Panc1 (cell line): ENCODE results near the gene RBM14. TPM values are rescaled to one million over a fixed set of nuclear protein-coding genes. Genes with fewer than 3 reads are reported as not detected.
A peak's percentile ranks its signal among the peaks of the same experiment; 100 is the strongest.

Source experiments
- ATAC-seq: fragments of 200-7000 bp; cut with Tn5 transposase; 2 replicates; pipeline ENCODE4 v1.9.1; 2020; ENCODE audit warnings: mild to moderate bottlenecking, moderate library complexity
- BruUV-seq: library from RNA; stranded (reverse); fragments of 400-500 nt; replicated peaks from 2 replicates; lab custom pipeline; 2021; lab: Mats Ljungman, UMichigan
- CTCF ChIA-PET: fragments of 300-600 bp; sonication (Branson Sonifier 250); formaldehyde crosslinking; loops from one replicate; lab custom pipeline; 2022; ENCODE audit warnings: antibody characterized with exemption; lab: Charles Lee
- POLR2A ChIA-PET: fragments of 300-600 bp; sonication (Branson Sonifier 250); formaldehyde crosslinking; loops from one replicate; lab custom pipeline; 2022; ENCODE audit warnings: antibody characterized with exemption; lab: Charles Lee
- DNase-seq: peaks from one replicate; pipeline ENCODE4 v3.0.0-alpha.2; 2010; ENCODE audit warnings: low read depth, low spot score
- H3K27ac ChIP-seq: 2 replicates; pipeline ENCODE4 v1.5.1; 2011; ENCODE audit warnings: mild to moderate bottlenecking, low read length, inconsistent platforms
- H3K27me3 ChIP-seq: fragments of 200-500 bp; sonication (Bioruptor generic); 2 replicates; pipeline ENCODE4 v1.6.0; 2014; ENCODE audit warnings: low read length, inconsistent platforms; ENCODE audit not compliant: control insufficient read depth, insufficient read depth
- H3K36me3 ChIP-seq: fragments of 200-500 bp; sonication (Bioruptor generic); 2 replicates; pipeline ENCODE4 v1.5.1; 2014; ENCODE audit warnings: inconsistent platforms, mild to moderate bottlenecking, low read length, moderate library complexity; ENCODE audit not compliant: control insufficient read depth, insufficient read depth
- H3K4me1 ChIP-seq: 2 replicates; pipeline ENCODE4 v1.5.1; 2011; ENCODE audit warnings: inconsistent platforms, mild to moderate bottlenecking, low read length, moderate library complexity; ENCODE audit not compliant: control insufficient read depth, insufficient read depth
- H3K4me3 ChIP-seq, 2 experiments: 2 replicates each; pipeline ENCODE4 v1.5.1; 2011 to 2012; ENCODE audit warnings: low read depth in 2 of 2, low read length in 2 of 2, mild to moderate bottlenecking in 2 of 2, inconsistent platforms in 1 of 2, moderate library complexity in 1 of 2
- H3K9me3 ChIP-seq: fragments of 200-500 bp; sonication (Bioruptor generic); 2 replicates; pipeline ENCODE4 v1.5.1; 2014; ENCODE audit warnings: low read depth, mild to moderate bottlenecking, inconsistent platforms, low read length, moderate library complexity; ENCODE audit not compliant: control insufficient read depth, insufficient read depth
- CTCF ChIP-seq: fragments of 450-650 bp; IDR thresholded peaks from 2 replicates; pipeline ENCODE4 v1.5.1; 2017; ENCODE audit warnings: mild to moderate bottlenecking
- POLR2AphosphoS5 ChIP-seq: IDR thresholded peaks from 2 replicates; pipeline ENCODE4 v1.6.1; 2012; ENCODE audit warnings: mild to moderate bottlenecking, low read depth, low read length, moderate library complexity
- REST ChIP-seq, 2 experiments: IDR thresholded peaks; 2 replicates each; pipeline ENCODE4 v1.6.1; 2011 to 2012; ENCODE audit warnings: low read depth in 2 of 2, control low read depth in 1 of 2, low read length in 1 of 2, mild to moderate bottlenecking in 1 of 2, moderate library complexity in 1 of 2; ENCODE audit not compliant: insufficient read depth in 1 of 2
- SIN3A ChIP-seq: IDR thresholded peaks from 2 replicates; pipeline ENCODE4 v1.6.1; 2012; ENCODE audit warnings: low read depth, mild to moderate bottlenecking, low read length, moderate library complexity, borderline replicate concordance; ENCODE audit not compliant: insufficient read depth
- TCF7L2 ChIP-seq: IDR thresholded peaks from 2 replicates; pipeline ENCODE4 v1.6.1; 2011; ENCODE audit warnings: mild to moderate bottlenecking, low read depth, low read length, inconsistent platforms
- in situ Hi-C: cut with HindIII; loops from 2 replicates; pipeline ENCODE4 v1.10.0; 2016; ENCODE audit warnings: low sequenced_read_pairs, low pct_unique_long_range_greater_than_20kb
- intact Hi-C: fragments of 100-400 bp; cut with micrococcal nuclease; formaldehyde crosslinking; loops from one replicate; pipeline ENCODE4 v1.10.0; 2022; ENCODE audit not compliant: unreplicated experiment
- total RNA-seq: library from RNA; stranded (reverse); gene quantifications from one replicate; pipeline ENCODE4 v1.2.1, GENCODE V29; 2021; ENCODE audit not compliant: unreplicated experiment

Gene RBM14
- total RNA-seq, 1 experiment from 2014 or later, result 93.9 TPM

- H3K36me3 ChIP-seq, result peaks cover 32% of the 10 kb centered on the region
- POLR2A ChIA-PET, result no interaction called here
Observed at GRCh38 chr11:66649903-66650302, 33.5 kb downstream of the RBM14 start.

GRCh38 chr11:66651016-66651415 is 34.6 kb downstream of the RBM14 start:
- Histone ChIP-seq H3K36me3 (peaks cover 23% of the 10 kb centered on the region), H3K27me3 (no peaks in the 10 kb centered on the region), H3K9me3 (no peaks in the 10 kb centered on the region), H3K4me1 (no peaks in the 10 kb centered on the region), H3K27ac (no peak overlapping the region), H3K4me3 (no peak overlapping the region)
- DNase-seq (no peak), ATAC-seq (peak; percentile 33)
- TF ChIP-seq SIN3A (no peak), CTCF (no peak), POLR2AphosphoS5 (peak; percentile 47; the same call in 1 of the 2 replicates)
- ChIA-PET CTCF (no interaction called here), POLR2A (no interaction called here)
- BruUV-seq, result no TSS peak
- in situ Hi-C loops, result no loop called here
- intact Hi-C loops, result no loop called here

More at GRCh38 chr11:66649903-66650302, 33.5 kb downstream of the RBM14 start:
- TF ChIP-seq CTCF, result no peak
- H3K27me3 ChIP-seq, result no peaks in the 10 kb centered on the region
- H3K27ac ChIP-seq, result no peak overlapping the region
- in situ Hi-C loops, result no loop called here
- ATAC-seq (no peak), DNase-seq (no peak)
- H3K4me3 ChIP-seq, result no peak overlapping the region
- intact Hi-C loops, result no loop called here
- H3K9me3 ChIP-seq, result no peaks in the 10 kb centered on the region
- H3K4me1 ChIP-seq, result peaks cover 4% of the 10 kb centered on the region
- CTCF ChIA-PET, result no interaction called here
- no TSS peak for BruUV-seq

GRCh38 chr11:66652651-66653050 is 36.2 kb downstream of the RBM14 start:
- Histone ChIP-seq H3K4me1 (no peaks in the 10 kb centered on the region), H3K27ac (no peak overlapping the region), H3K36me3 (peaks cover 10% of the 10 kb centered on the region), H3K9me3 (no peaks in the 10 kb centered on the region), H3K4me3 (no peak overlapping the region), H3K27me3 (no peaks in the 10 kb centered on the region)
- intact Hi-C loops (no loop called here), in situ Hi-C loops (no loop called here)
- TF ChIP-seq TCF7L2 (no peak), SIN3A (no peak), CTCF (no peak), POLR2AphosphoS5 (no peak; the same call in 1 of the 2 replicates), REST (IDR thresholded peaks at IDR 0.05; ENCODE audit: insufficient read depth in 1 of 2, low read depth in 2 of 2, low read length in 1 of 2) (no peak)
- POLR2A ChIA-PET, result interaction anchor here (0.6 kb wide), 1 partner anchor 147 kb away, joined by 3 read pairs; no protein-coding TSS in a partner anchor
- DNase-seq (no peak), ATAC-seq (peak; percentile 39)
- CTCF ChIA-PET, result no interaction called here
- TSS peak; percentile 23 for BruUV-seq
